H1 (cell line): ENCODE measurements around the gene CD247.

Experiments used
- BCL11A ChIP-seq, 2 experiments: IDR thresholded peaks; one replicate each; pipeline ENCODE4 v1.6.1; 2011; ENCODE audit warnings: low read depth in 2 of 2, low read length in 2 of 2, mild to moderate bottlenecking in 2 of 2
- CHD2 ChIP-seq: IDR thresholded peaks from 2 replicates; pipeline ENCODE4 v1.6.1; 2012; ENCODE audit warnings: low read length, improper control_type of control experiment
- CREB1 ChIP-seq: IDR thresholded peaks from 2 replicates; pipeline ENCODE4 v1.6.1; 2012; ENCODE audit warnings: inconsistent platforms
- EP300 ChIP-seq, 2 experiments: IDR thresholded peaks; 1 replicate in 1 of 2; 2 replicates in 1 of 2; pipeline ENCODE4 v1.6.1; 2011 to 2012; ENCODE audit warnings: low read depth in 2 of 2, low read length in 2 of 2, mild to moderate bottlenecking in 2 of 2, borderline replicate concordance in 1 of 2, inconsistent platforms in 1 of 2, moderate library complexity in 1 of 2
- JUN ChIP-seq: IDR thresholded peaks from 2 replicates; pipeline ENCODE4 v1.6.1; 2011; ENCODE audit warnings: low read depth, mild to moderate bottlenecking, improper control_type of control experiment, low read length
- JUND ChIP-seq: IDR thresholded peaks from 2 replicates; pipeline ENCODE4 v1.6.1; 2011; ENCODE audit warnings: mild to moderate bottlenecking, improper control_type of control experiment, low read length
- POLR2A ChIP-seq, 2 experiments: IDR thresholded peaks; 1 replicate in 1 of 2; 2 replicates in 1 of 2; pipeline ENCODE4 v1.6.1; 2011; ENCODE audit warnings: low read depth in 2 of 2, low read length in 2 of 2, mild to moderate bottlenecking in 2 of 2; ENCODE audit errors: control extremely low read depth in 1 of 2
- RAD21 ChIP-seq, 2 experiments: IDR thresholded peaks in 1 of 2; conservative IDR thresholded peaks in 1 of 2; 2 replicates each; pipeline ENCODE4 v1.6.1; 2011; ENCODE audit warnings: low read depth in 2 of 2, low read length in 2 of 2, improper control_type of control experiment in 1 of 2, inconsistent platforms in 1 of 2, mild to moderate bottlenecking in 1 of 2, moderate library complexity in 1 of 2
- SIN3A ChIP-seq, 2 experiments: IDR thresholded peaks in 1 of 2; conservative IDR thresholded peaks in 1 of 2; 2 replicates each; pipeline ENCODE4 v1.6.1; 2011 to 2012; ENCODE audit warnings: low read length in 2 of 2, improper control_type of control experiment in 1 of 2, low read depth in 1 of 2, mild to moderate bottlenecking in 1 of 2
- YY1 ChIP-seq: IDR thresholded peaks from 2 replicates; pipeline ENCODE4 v1.6.1; 2011; ENCODE audit warnings: low read depth, mild to moderate bottlenecking, low read length
- TF ChIP-seq, protein P1 (sequence below), 3 experiments: IDR thresholded peaks; 1 replicate in 2 of 3; 2 replicates in 1 of 3; pipeline versions ENCODE4 v1.5.1 to v1.6.1; 2011; ENCODE audit warnings: low read length in 3 of 3, mild to moderate bottlenecking in 3 of 3, inconsistent platforms in 2 of 3, low read depth in 1 of 3, moderate library complexity in 1 of 3; ENCODE audit not compliant: insufficient read depth in 1 of 3; ENCODE audit errors: control extremely low read depth in 1 of 3

DNA sequence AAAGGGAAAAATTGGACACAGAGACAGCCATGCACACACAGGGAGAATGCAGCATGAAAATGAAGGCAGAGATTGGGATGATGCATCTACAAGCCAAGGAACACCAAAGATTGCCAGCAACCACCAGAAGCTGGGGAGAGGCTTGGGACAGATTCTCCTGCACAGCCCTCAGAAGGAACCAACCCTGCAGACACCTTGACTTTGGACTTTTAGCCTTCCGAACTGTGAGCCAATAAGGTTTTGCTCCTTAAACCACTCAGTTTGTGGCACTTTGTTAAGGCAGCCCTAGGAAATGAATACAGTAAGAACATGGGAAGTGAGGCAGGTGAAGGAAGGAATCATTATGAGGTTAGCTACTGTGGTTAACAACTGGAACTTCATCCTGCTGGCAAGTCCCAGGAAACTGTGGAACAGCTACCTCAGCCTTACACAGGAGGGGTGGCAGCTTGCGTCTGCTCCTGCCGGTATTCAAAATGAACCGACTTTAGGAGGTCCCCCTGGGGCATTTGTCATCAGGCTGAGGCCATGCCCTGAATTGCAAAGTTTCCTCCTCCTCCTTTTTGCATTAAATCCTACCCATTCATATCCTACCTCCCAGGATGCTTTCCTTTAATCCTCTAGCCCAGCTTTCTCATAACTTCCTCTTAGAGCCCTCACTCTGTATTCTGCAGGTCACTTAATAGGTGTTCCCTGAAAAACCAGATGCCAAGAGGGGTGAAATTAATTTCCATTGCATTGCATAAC lies 15.4 kb downstream of the CD247 start:
- TF ChIP-seq, protein P1, sequence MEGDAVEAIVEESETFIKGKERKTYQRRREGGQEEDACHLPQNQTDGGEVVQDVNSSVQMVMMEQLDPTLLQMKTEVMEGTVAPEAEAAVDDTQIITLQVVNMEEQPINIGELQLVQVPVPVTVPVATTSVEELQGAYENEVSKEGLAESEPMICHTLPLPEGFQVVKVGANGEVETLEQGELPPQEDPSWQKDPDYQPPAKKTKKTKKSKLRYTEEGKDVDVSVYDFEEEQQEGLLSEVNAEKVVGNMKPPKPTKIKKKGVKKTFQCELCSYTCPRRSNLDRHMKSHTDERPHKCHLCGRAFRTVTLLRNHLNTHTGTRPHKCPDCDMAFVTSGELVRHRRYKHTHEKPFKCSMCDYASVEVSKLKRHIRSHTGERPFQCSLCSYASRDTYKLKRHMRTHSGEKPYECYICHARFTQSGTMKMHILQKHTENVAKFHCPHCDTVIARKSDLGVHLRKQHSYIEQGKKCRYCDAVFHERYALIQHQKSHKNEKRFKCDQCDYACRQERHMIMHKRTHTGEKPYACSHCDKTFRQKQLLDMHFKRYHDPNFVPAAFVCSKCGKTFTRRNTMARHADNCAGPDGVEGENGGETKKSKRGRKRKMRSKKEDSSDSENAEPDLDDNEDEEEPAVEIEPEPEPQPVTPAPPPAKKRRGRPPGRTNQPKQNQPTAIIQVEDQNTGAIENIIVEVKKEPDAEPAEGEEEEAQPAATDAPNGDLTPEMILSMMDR (IDR thresholded peaks at IDR 0.05; ENCODE audit: control extremely low read depth in 1 of 3, insufficient read depth in 1 of 3, low read depth in 1 of 3, low read length in 3 of 3) = no peak
- no peak for TF ChIP-seq POLR2A (IDR thresholded peaks at IDR 0.05; ENCODE audit: control extremely low read depth in 1 of 2, low read depth in 2 of 2, low read length in 2 of 2)
- TF ChIP-seq CREB1 = no peak
- no peak for TF ChIP-seq BCL11A (IDR thresholded peaks at IDR 0.05; ENCODE audit: low read depth in 2 of 2, low read length in 2 of 2)
- TF ChIP-seq CHD2 = no peak
- no peak for TF ChIP-seq JUND
- TF ChIP-seq EP300 (IDR thresholded peaks at IDR 0.05; ENCODE audit: borderline replicate concordance in 1 of 2, low read depth in 2 of 2, low read length in 2 of 2) = no peak
- no peak for TF ChIP-seq RAD21 (IDR thresholded peaks at IDR 0.05 in 1 of 2, conservative IDR thresholded peaks at IDR 0.05 in 1 of 2; ENCODE audit: low read depth in 2 of 2, low read length in 2 of 2)
- no peak for TF ChIP-seq JUN
- TF ChIP-seq SIN3A (conservative IDR thresholded peaks at IDR 0.05 in 1 of 2, IDR thresholded peaks at IDR 0.05 in 1 of 2; ENCODE audit: low read depth in 1 of 2, low read length in 2 of 2) = no peak
- no peak for TF ChIP-seq YY1
